Non-pigmented ciliary epithelial cell (primary cell): ENCODE measurements around the gene CPNE7.

Source experiments
- DNase-seq: peaks from one replicate; pipeline ENCODE4 v3.0.0-alpha.2; 2010; ENCODE audit warnings: low read depth

The CPNE7 gene

DNA sequence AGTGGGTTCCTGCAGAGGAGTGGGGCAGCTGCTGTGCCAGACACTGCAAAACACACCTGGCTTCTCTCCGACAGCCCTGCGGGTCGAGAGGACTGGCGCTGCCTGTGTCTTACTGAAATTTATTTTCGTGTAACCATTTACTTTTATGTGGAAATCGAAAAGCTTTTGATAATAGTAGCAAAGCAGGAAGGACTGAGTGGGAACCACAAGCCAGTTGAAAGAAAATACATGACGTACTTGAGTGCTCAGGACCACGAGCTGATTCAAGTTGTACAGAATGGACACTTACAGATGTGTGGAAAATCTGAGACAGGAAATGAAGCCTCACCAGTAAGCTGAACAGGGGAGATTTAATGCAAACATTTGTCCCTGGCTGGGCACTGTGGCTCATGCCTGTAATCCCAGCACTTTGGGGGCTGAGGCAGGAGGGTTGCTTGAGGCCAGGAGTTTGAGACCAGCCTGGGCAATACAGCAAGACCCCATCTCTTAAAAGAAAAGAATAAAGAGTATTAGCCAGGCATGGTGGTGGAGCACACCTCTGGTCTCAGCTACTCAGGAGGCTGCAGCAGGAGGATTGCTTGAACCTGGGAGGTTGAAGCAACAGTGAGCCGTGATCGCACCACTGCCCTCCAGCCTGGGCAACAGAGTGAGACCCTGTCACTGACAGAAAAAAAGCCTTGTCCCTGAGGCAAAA lies 26.4 kb upstream of the CPNE7 start:
- no peak for DNase-seq

- DNase-seq = no peak
These were observed 25.0 kb upstream of the CPNE7 start for GRCh38 chr16:89550421-89551007.

DNA sequence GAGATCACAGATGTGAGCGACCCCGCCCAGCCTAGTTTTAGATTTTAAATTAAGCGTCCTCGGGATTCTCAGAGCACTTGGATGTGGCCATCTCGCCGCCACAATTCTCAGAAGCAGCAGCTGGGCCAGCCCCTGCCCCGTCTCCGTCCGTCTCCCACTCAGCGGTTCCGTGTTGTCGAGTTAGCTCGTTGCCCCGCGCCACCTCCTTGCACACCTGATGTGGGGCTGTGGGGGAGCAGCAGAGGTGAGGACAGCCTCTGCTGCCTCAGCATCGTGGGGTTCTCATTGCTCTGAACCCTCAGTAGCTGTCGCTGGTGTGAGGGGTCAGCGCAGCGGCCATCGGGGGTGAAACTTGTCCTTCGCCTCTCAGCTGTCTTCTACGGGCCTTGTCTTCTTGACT lies 23.2 kb upstream of the CPNE7 start:
- no peak for DNase-seq

- DNase-seq = no peak
These were observed 22.6 kb upstream of the CPNE7 start for GRCh38 chr16:89552913-89553312.

- no peak for DNase-seq
These were observed 21.8 kb upstream of the CPNE7 start for GRCh38 chr16:89553733-89554132.

- no peak for DNase-seq
These were observed 21.2 kb upstream of the CPNE7 start for GRCh38 chr16:89554343-89554742.

DNA sequence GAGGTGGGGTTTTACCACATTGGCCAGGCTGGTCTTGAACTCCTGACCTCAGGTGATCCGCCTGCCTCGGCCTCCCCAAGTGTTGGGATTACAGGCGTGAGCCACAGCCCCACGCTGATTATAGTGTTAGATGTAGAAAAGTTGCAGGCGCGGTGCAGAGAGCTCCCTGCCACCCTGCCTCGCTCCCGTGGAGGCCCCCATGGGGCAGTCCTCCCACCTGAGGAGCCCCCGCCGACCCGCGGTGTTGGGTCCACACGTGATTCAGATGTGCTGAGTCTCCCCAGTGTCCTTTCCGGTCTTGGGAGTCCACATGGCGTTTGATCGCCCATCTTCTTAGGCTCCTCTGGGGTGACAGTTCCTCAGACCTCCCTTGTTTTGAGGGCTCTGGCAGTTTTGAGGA lies 20.3 kb upstream of the CPNE7 start:
- no peak for DNase-seq

GRCh38 chr16:89555780-89556179 lies 19.8 kb upstream of the CPNE7 start:
- DNase-seq = no peak

DNA sequence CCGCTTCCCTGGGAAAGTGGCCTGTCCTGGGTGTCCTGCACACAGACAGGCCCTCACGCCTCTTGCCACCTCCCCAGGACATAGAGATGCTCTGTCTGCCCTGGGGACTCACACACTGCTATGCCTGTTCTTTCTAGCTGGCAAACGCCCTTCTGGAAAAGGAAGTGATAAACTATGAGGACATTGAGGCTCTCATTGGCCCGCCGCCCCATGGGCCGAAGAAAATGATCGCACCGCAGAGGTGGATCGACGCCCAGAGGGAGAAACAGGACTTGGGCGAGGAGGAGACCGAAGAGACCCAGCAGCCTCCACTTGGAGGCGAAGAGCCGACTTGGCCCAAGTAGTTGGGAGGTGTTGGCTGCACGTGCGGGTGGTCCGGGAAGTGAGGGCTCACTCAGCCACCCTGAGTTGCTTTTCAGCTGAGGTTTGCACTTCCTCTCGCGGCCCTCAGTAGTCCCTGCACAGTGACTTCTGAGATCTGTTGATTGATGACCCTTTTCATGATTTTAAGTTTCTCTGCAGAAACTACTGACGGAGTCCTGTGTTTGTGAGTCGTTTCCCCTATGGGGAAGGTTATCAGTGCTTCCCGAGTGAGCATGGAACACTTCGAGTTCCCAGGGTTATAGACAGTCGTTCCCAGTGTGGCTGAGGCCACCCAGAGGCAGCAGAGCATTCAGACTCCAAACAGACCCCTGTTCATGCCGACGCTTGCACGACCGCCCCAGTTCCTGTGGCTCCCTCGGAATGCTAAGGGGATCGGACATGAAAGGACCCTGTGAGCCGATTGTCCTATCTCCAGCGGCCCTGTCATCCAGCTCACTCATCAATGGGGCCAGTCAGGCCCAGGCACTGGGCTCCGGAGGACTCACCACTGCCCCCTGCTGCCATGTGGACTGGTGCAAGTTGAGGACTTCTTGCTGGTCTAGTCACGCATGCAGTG lies 18.5 kb upstream of the CPNE7 start:
- no peak for DNase-seq

GRCh38 chr16:89557690-89558490 lies 17.7 kb upstream of the CPNE7 start:
- no peak for DNase-seq

- DNase-seq = peak; percentile 77
These were observed 15.0 kb upstream of the CPNE7 start, which contains the start of gene RPL13 for GRCh38 chr16:89560378-89561141. RPL13 (plus strand) TSS chr16:89560682; CDS start chr16:89560960, 278 bp downstream.

GRCh38 chr16:89561142-89561883 lies 14.2 kb upstream of the CPNE7 start:
- DNase-seq = no peak

DNA sequence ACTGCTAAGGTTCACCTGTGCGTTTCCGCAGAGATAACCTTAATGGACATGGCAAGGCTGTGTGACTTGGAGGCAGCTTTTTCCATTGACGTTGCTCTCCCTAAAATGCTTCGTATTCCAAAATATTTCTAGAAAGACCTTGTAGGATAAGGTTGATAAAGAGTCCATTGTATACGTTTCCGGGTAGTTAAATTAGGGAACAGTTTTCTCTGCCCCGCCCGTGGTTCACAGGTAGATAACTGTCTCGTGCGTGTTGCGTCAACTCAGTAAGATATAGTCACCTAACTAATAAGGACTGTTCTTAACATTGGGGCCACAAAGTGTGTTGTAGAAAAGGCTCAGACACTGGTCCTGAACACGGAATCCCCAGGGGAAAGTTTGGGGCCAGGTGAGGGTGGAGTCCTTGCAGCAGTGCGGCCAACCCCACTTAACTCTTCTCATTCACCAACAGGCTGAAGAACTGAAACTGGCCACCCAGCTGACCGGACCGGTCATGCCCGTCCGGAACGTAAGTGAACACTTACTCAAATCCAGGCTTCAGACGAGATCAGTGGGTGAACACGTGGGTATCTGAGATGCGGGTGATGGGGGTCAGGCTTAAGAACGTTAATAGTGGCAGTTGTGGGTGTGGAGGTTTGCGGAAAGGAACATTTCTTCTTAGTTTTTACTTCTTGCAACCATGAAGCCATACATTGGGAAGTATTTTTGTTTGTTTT lies 13.5 kb upstream of the CPNE7 start:
- DNase-seq = no peak

DNA sequence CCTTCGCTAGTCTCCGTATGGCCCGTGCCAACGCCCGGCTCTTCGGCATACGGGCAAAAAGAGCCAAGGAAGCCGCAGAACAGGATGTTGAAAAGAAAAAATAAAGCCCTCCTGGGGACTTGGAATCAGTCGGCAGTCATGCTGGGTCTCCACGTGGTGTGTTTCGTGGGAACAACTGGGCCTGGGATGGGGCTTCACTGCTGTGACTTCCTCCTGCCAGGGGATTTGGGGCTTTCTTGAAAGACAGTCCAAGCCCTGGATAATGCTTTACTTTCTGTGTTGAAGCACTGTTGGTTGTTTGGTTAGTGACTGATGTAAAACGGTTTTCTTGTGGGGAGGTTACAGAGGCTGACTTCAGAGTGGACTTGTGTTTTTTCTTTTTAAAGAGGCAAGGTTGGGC lies 12.6 kb upstream of the CPNE7 start:
- DNase-seq = no peak

- DNase-seq = no peak
These were observed 11.7 kb upstream of the CPNE7 start for GRCh38 chr16:89563639-89564392.

GRCh38 chr16:89564476-89565255 lies 10.9 kb upstream of the CPNE7 start:
- DNase-seq = no peak

- no peak for DNase-seq
These were observed 10.4 kb upstream of the CPNE7 start for GRCh38 chr16:89565256-89565505.

GRCh38 chr16:89565506-89566372 lies 9.8 kb upstream of the CPNE7 start:
- no peak for DNase-seq
